HEK293 (cell line): Measurements from ENCODE around the gene SMARCA1.

ENCODE experiments used
- CTCF ChIA-PET: fragments of 350-600 bp; formaldehyde crosslinking; extraction: SDS; loops from one replicate; lab custom pipeline; 2021; ENCODE audit warnings: antibody characterized with exemption; lab: Yijun Ruan, JAX
- POLR2A ChIA-PET: fragments of 300-600 bp; formaldehyde crosslinking; extraction: SDS; loops from one replicate; lab custom pipeline; 2020; ENCODE audit warnings: antibody characterized with exemption, inconsistent platforms; lab: Yijun Ruan, JAX
- H3K27ac ChIP-seq: fragments of 200-500 bp; sonication (Bioruptor generic); 2 replicates; pipeline ENCODE4 v1.5.1; 2014; ENCODE audit warnings: low read depth, low read length, control low read depth, inconsistent platforms; ENCODE audit errors: extremely low read depth
- H3K36me3 ChIP-seq, 2 experiments: fragments of 200-500 bp in 1 of 2; sonication (Bioruptor generic) in 1 of 2; 1 replicate in 1 of 2; 2 replicates in 1 of 2; pipeline ENCODE4 v1.5.1; 2014 to 2017; ENCODE audit warnings: inconsistent platforms in 2 of 2, low read length in 2 of 2; ENCODE audit not compliant: control insufficient read depth in 2 of 2, insufficient read depth in 1 of 2
- H3K4me1 ChIP-seq: fragments of 200-500 bp; sonication (Bioruptor generic); 2 replicates; pipeline ENCODE4 v1.5.1; 2014; ENCODE audit warnings: mild to moderate bottlenecking, low read length, inconsistent platforms; ENCODE audit not compliant: control insufficient read depth, insufficient read depth
- H3K4me3 ChIP-seq: 2 replicates; pipeline ENCODE4 v1.5.1; 2011; ENCODE audit warnings: low read depth, mild to moderate bottlenecking, control low read depth, low read length, moderate library complexity
- H3K9me3 ChIP-seq: fragments of 200-500 bp; sonication (Bioruptor generic); 2 replicates; pipeline ENCODE4 v1.5.1; 2014; ENCODE audit warnings: low read depth, low read length, inconsistent platforms; ENCODE audit not compliant: control insufficient read depth, insufficient read depth
- HOXC10 ChIP-seq: sonication (generic); formaldehyde crosslinking; IDR thresholded peaks from 2 replicates; pipeline ENCODE4 v1.8.1; 2023; ENCODE audit warnings: mild to moderate bottlenecking, missing genetic modification reagents
- REPIN1 ChIP-seq: fragments of 450-650 bp; formaldehyde crosslinking; IDR thresholded peaks from 2 replicates; pipeline ENCODE4 v1.5.1; 2017; ENCODE audit warnings: missing biosample characterization, missing genetic modification characterization, low read depth
- YY2 ChIP-seq: fragments of 450-650 bp; formaldehyde crosslinking; IDR thresholded peaks from 2 replicates; pipeline ENCODE4 v1.5.1; 2016; ENCODE audit warnings: missing biosample characterization, missing genetic modification characterization
- ZBTB17 ChIP-seq: fragments of 450-650 bp; formaldehyde crosslinking; IDR thresholded peaks from 2 replicates; pipeline ENCODE4 v1.5.1; 2016; ENCODE audit warnings: missing biosample characterization, missing genetic modification characterization
- ZBTB20 ChIP-seq: fragments of 450-650 bp; formaldehyde crosslinking; IDR thresholded peaks from 2 replicates; pipeline ENCODE4 v1.5.1; 2016; ENCODE audit warnings: missing biosample characterization, missing genetic modification characterization
- ZFP3 ChIP-seq: fragments of 450-650 bp; formaldehyde crosslinking; IDR thresholded peaks from 2 replicates; pipeline ENCODE4 v1.5.1; 2016; ENCODE audit warnings: low read depth, missing biosample characterization, missing genetic modification characterization
- ZNF146 ChIP-seq: fragments of 450-650 bp; formaldehyde crosslinking; IDR thresholded peaks from 2 replicates; pipeline ENCODE4 v1.5.1; 2016; ENCODE audit warnings: missing biosample characterization, missing genetic modification characterization
- ZNF221 ChIP-seq: fragments of 450-650 bp; formaldehyde crosslinking; IDR thresholded peaks from 2 replicates; pipeline ENCODE4 v1.5.1; 2017; ENCODE audit warnings: missing biosample characterization, missing genetic modification characterization, borderline replicate concordance
- ZNF24 ChIP-seq: fragments of 450-650 bp; formaldehyde crosslinking; IDR thresholded peaks from 2 replicates; pipeline ENCODE4 v1.5.1; 2016; ENCODE audit warnings: missing biosample characterization, missing genetic modification characterization
- ZNF510 ChIP-seq: fragments of 450-650 bp; formaldehyde crosslinking; IDR thresholded peaks from 2 replicates; pipeline ENCODE4 v1.5.1; 2018; ENCODE audit warnings: mild to moderate bottlenecking, missing genetic modification characterization, missing biosample characterization; ENCODE audit not compliant: insufficient replicate concordance
- ZNF514 ChIP-seq: fragments of 450-650 bp; formaldehyde crosslinking; IDR thresholded peaks from 2 replicates; pipeline ENCODE4 v1.5.1; 2016; ENCODE audit warnings: missing biosample characterization, missing genetic modification characterization
- ZNF521 ChIP-seq: fragments of 450-650 bp; formaldehyde crosslinking; IDR thresholded peaks from 2 replicates; pipeline ENCODE4 v1.5.1; 2017; ENCODE audit warnings: missing biosample characterization, mild to moderate bottlenecking, missing genetic modification characterization
- ZNF600 ChIP-seq: fragments of 450-650 bp; formaldehyde crosslinking; IDR thresholded peaks from 2 replicates; pipeline ENCODE4 v1.5.1; 2016; ENCODE audit warnings: missing biosample characterization, missing genetic modification characterization
- ZNF707 ChIP-seq: fragments of 450-650 bp; formaldehyde crosslinking; IDR thresholded peaks from 2 replicates; pipeline ENCODE4 v1.5.1; 2016; ENCODE audit warnings: missing biosample characterization, missing genetic modification characterization
- ZNF747 ChIP-seq: fragments of 450-650 bp; formaldehyde crosslinking; IDR thresholded peaks from 2 replicates; pipeline ENCODE4 v1.5.1; 2016; ENCODE audit warnings: missing biosample characterization, missing genetic modification characterization
- TF ChIP-seq, protein P1 (sequence below): fragments of 450-650 bp; formaldehyde crosslinking; IDR thresholded peaks from 2 replicates; pipeline ENCODE4 v1.5.1; 2016; ENCODE audit warnings: missing biosample characterization, missing genetic modification characterization
- TF ChIP-seq, protein P2 (sequence below): fragments of 450-650 bp; formaldehyde crosslinking; IDR thresholded peaks from 2 replicates; pipeline ENCODE4 v1.5.1; 2017; ENCODE audit warnings: missing biosample characterization, missing genetic modification characterization
- TF ChIP-seq, protein P3 (sequence below): fragments of 450-650 bp; formaldehyde crosslinking; IDR thresholded peaks from 2 replicates; pipeline ENCODE4 v1.5.1; 2016; ENCODE audit warnings: missing biosample characterization, missing genetic modification characterization
- TF ChIP-seq, protein P4 (sequence below): fragments of 450-650 bp; formaldehyde crosslinking; IDR thresholded peaks from 2 replicates; pipeline ENCODE4 v1.5.1; 2017; ENCODE audit warnings: missing biosample characterization, missing genetic modification characterization
- TF ChIP-seq, protein P5 (sequence below): fragments of 450-650 bp; formaldehyde crosslinking; IDR thresholded peaks from 2 replicates; pipeline ENCODE4 v1.5.1; 2016; ENCODE audit warnings: missing biosample characterization, missing genetic modification characterization
- TF ChIP-seq, protein P6 (sequence below): fragments of 450-650 bp; formaldehyde crosslinking; IDR thresholded peaks from 2 replicates; pipeline ENCODE4 v1.5.1; 2016; ENCODE audit warnings: missing biosample characterization, missing genetic modification characterization
- TF ChIP-seq, protein P7 (sequence below): fragments of 450-650 bp; formaldehyde crosslinking; IDR thresholded peaks from 2 replicates; pipeline ENCODE4 v1.5.1; 2017; ENCODE audit warnings: missing biosample characterization, missing genetic modification characterization

The SMARCA1 gene

DNA sequence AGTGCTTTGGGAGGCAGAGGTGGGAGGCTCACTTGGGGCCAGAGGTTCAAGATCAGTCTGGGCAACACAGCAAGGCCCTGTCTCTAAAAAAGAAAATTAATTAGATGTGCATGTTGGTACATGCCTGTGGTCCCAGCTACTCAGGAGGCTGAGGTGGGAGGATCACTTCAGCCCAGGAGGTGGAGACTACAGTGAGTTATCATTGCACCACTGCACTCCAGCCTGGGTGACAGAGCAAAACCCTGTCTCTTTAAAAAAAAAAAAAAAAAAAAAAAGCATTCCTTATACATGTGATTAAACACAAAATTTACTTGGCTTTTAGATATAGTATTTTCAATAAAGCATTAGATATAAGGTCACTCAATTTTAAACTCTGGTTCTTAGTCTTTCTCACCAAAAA lies 34.9 kb downstream of the SMARCA1 start (continued):
- TF ChIP-seq, protein P1, sequence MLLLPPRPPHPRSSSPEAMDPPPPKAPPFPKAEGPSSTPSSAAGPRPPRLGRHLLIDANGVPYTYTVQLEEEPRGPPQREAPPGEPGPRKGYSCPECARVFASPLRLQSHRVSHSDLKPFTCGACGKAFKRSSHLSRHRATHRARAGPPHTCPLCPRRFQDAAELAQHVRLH (tag by site-specific recombination) = no peak
- TF ChIP-seq ZBTB17 (tag by site-specific recombination) (no peak), ZNF221 (tag by site-specific recombination) (no peak), YY2 (tag by site-specific recombination) (no peak), ZNF521 (tag by site-specific recombination) (no peak)

DNA sequence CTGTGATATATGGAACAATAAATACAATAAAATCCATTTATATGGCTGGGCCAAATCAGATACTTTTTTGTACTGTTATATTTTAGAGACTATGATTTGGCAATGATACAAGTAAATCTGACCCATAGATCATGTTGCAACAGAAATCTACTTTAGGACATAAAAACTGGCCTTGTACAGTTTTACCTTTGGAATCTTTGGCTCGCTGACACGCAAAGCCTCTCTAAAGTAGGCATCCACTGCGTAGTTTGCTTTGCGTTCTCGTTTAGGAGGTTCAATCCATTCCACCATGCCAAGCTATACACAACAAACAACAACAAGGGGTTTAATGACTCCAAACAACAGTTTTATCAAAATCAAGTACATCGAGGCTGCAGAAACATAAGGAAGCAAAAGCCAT lies 42.4 kb downstream of the SMARCA1 start:
- no peak overlapping the region for H3K27ac ChIP-seq
- POLR2A ChIA-PET = no interaction called here
- H3K4me3 ChIP-seq = no peak overlapping the region
- H3K4me1 ChIP-seq = no peaks in the 10 kb centered on the region
- H3K9me3 ChIP-seq = no peaks in the 10 kb centered on the region
- TF ChIP-seq ZNF747 (tag by site-specific recombination) (no peak), ZNF707 (tag by site-specific recombination) (no peak)
- TF ChIP-seq, protein P2, sequence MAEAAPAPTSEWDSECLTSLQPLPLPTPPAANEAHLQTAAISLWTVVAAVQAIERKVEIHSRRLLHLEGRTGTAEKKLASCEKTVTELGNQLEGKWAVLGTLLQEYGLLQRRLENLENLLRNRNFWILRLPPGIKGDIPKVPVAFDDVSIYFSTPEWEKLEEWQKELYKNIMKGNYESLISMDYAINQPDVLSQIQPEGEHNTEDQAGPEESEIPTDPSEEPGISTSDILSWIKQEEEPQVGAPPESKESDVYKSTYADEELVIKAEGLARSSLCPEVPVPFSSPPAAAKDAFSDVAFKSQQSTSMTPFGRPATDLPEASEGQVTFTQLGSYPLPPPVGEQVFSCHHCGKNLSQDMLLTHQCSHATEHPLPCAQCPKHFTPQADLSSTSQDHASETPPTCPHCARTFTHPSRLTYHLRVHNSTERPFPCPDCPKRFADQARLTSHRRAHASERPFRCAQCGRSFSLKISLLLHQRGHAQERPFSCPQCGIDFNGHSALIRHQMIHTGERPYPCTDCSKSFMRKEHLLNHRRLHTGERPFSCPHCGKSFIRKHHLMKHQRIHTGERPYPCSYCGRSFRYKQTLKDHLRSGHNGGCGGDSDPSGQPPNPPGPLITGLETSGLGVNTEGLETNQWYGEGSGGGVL = no peak
- CTCF ChIA-PET = no interaction called here
- peaks cover under 1 to 38% of the 10 kb centered on the region in 2 experiments; a peak in 2 of 3 replicates for H3K36me3 ChIP-seq

DNA sequence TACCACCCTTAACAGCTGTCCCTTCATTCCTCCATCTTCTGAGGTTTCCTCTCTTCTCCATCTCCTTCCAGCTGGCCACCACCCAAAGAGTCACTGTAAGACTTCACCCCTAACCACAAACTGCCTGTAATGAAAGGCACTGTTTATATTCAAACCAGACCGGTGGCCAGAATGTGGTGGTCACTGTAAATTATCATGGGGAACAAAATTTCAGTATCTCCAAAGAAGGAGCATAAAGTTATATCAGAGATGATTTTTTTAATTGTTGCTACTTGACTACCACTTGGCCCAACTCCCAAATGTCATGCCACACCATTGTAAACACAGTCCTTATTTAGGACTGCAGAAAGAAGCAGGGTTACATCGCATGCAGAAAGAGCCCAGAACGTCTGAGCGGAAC lies 44.8 kb downstream of the SMARCA1 start:
- H3K27ac ChIP-seq = no peak overlapping the region
- H3K4me3 ChIP-seq = no peak overlapping the region
- ChIA-PET CTCF (interaction anchor here (0.7 kb wide), 1 partner anchor 601 kb away, joined by 3 read pairs; no protein-coding TSS in a partner anchor), POLR2A (no interaction called here)
- H3K4me1 ChIP-seq = no peaks in the 10 kb centered on the region
- no peaks in the 10 kb centered on the region for H3K9me3 ChIP-seq
- peaks cover 8 to 35% of the 10 kb centered on the region in 2 experiments; a peak in 2 of 3 replicates for H3K36me3 ChIP-seq
- TF ChIP-seq ZNF514 (tag by site-specific recombination) (no peak), HOXC10 (CRISPR knock-in tag) (no peak), ZNF600 (tag by site-specific recombination) (no peak), ZNF24 (tag by site-specific recombination) (no peak), ZNF146 (tag by site-specific recombination) (no peak), ZBTB20 (tag by site-specific recombination) (no peak), ZNF510 (tag by site-specific recombination) (no peak), ZFP3 (tag by site-specific recombination) (no peak), ZNF707 (tag by site-specific recombination) (no peak), REPIN1 (tag by site-specific recombination) (no peak)
- TF ChIP-seq, protein P3, sequence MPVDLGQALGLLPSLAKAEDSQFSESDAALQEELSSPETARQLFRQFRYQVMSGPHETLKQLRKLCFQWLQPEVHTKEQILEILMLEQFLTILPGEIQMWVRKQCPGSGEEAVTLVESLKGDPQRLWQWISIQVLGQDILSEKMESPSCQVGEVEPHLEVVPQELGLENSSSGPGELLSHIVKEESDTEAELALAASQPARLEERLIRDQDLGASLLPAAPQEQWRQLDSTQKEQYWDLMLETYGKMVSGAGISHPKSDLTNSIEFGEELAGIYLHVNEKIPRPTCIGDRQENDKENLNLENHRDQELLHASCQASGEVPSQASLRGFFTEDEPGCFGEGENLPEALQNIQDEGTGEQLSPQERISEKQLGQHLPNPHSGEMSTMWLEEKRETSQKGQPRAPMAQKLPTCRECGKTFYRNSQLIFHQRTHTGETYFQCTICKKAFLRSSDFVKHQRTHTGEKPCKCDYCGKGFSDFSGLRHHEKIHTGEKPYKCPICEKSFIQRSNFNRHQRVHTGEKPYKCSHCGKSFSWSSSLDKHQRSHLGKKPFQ = no peak
- TF ChIP-seq, protein P4, sequence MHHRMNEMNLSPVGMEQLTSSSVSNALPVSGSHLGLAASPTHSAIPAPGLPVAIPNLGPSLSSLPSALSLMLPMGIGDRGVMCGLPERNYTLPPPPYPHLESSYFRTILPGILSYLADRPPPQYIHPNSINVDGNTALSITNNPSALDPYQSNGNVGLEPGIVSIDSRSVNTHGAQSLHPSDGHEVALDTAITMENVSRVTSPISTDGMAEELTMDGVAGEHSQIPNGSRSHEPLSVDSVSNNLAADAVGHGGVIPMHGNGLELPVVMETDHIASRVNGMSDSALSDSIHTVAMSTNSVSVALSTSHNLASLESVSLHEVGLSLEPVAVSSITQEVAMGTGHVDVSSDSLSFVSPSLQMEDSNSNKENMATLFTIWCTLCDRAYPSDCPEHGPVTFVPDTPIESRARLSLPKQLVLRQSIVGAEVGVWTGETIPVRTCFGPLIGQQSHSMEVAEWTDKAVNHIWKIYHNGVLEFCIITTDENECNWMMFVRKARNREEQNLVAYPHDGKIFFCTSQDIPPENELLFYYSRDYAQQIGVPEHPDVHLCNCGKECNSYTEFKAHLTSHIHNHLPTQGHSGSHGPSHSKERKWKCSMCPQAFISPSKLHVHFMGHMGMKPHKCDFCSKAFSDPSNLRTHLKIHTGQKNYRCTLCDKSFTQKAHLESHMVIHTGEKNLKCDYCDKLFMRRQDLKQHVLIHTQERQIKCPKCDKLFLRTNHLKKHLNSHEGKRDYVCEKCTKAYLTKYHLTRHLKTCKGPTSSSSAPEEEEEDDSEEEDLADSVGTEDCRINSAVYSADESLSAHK (tag by site-specific recombination) = no peak
- TF ChIP-seq, protein P5, sequence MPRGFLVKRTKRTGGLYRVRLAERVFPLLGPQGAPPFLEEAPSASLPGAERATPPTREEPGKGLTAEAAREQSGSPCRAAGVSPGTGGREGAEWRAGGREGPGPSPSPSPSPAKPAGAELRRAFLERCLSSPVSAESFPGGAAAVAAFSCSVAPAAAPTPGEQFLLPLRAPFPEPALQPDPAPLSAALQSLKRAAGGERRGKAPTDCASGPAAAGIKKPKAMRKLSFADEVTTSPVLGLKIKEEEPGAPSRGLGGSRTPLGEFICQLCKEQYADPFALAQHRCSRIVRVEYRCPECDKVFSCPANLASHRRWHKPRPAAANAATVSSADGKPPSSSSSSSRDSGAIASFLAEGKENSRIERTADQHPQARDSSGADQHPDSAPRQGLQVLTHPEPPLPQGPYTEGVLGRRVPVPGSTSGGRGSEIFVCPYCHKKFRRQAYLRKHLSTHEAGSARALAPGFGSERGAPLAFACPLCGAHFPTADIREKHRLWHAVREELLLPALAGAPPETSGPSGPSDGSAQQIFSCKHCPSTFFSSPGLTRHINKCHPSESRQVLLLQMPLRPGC (tag by site-specific recombination) = no peak
- TF ChIP-seq, protein P6, sequence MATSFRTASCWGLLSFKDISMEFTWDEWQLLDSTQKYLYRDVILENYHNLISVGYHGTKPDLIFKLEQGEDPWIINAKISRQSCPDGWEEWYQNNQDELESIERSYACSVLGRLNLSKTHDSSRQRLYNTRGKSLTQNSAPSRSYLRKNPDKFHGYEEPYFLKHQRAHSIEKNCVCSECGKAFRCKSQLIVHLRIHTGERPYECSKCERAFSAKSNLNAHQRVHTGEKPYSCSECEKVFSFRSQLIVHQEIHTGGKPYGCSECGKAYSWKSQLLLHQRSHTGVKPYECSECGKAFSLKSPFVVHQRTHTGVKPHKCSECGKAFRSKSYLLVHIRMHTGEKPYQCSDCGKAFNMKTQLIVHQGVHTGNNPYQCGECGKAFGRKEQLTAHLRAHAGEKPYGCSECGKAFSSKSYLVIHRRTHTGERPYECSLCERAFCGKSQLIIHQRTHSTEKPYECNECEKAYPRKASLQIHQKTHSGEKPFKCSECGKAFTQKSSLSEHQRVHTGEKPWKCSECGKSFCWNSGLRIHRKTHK (tag by site-specific recombination) = no peak
- TF ChIP-seq, protein P1 (tag by site-specific recombination) = no peak
- TF ChIP-seq, protein P7, sequence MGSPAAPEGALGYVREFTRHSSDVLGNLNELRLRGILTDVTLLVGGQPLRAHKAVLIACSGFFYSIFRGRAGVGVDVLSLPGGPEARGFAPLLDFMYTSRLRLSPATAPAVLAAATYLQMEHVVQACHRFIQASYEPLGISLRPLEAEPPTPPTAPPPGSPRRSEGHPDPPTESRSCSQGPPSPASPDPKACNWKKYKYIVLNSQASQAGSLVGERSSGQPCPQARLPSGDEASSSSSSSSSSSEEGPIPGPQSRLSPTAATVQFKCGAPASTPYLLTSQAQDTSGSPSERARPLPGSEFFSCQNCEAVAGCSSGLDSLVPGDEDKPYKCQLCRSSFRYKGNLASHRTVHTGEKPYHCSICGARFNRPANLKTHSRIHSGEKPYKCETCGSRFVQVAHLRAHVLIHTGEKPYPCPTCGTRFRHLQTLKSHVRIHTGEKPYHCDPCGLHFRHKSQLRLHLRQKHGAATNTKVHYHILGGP = no peak
